ENCODE results near the gene NBPF1. TPM values are rescaled to one million over a fixed set of nuclear protein-coding genes. Genes with fewer than 3 reads are reported as not detected.

The NBPF1 gene
- total RNA-seq, 1 donor from 2014 or later = 4.9 TPM

GRCh38 chr1:16518913-16519254 lies 94.5 kb downstream of the NBPF1 start:
- intact Hi-C loops (cut with micrococcal nuclease) = loop anchor here (10.0 kb wide), 1 partner anchor 684 kb away; no protein-coding TSS in a partner anchor

DNA sequence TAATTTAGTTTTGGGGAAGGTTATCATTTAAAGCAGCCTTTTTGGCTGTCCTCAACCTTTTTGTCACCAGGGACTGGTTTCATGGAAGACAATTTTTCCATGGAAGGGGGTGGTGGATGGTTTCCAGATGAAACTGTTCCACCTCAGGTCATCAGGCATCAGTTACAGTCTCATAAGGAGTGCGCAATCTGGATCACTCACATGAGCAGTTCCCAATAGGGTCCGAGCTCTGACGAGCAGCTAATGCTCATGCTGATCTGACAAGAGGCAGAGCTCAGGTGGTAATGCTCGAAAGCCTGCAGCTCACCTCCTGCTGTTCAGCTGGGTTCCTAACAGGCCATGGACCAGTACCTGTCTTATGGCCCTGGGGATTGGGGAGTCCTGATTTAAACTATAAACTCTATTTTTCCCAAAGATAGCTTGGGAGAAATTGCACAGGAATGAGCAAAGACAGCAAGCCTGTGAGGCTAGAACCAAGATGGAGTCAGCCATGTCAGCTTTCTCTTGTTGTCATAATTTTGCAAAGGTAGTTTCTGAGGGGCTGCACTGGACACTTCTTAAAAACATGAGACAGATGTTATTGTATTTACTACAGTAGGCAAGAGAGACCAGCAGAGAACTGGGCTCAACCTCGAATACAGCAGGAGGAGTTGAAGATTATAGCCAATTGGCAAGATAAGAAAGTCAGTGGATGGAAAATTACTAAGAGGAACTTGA lies 96.5 kb downstream of the NBPF1 start:
- intact Hi-C loops (cut with micrococcal nuclease) = loop anchor here (10.0 kb wide), 1 partner anchor 682 kb away; no protein-coding TSS in a partner anchor

- intact Hi-C loops (cut with micrococcal nuclease) = loop anchor here (1.0 to 10.0 kb wide), 2 partner anchors 147 to 680 kb away; partner anchors contain the start of gene SZRD1
Observed at GRCh38 chr1:16514107-16515055, 99.0 kb downstream of the NBPF1 start, which contains the start of gene RNU1-1. TSS of gene RNU1-1 (minus strand) at chr1:16514285.

GRCh38 chr1:16513412-16514106 lies 99.8 kb downstream of the NBPF1 start:
- intact Hi-C loops (cut with micrococcal nuclease) = loop anchor here (1.0 to 10.0 kb wide), 4 partner anchors 146 to 679 kb away; partner anchors contain the start of gene SZRD1

- intact Hi-C loops (cut with micrococcal nuclease) = loop anchor here (2.0 to 10.0 kb wide), 3 partner anchors 384 to 678 kb away; no protein-coding TSS in a partner anchor
Observed at GRCh38 chr1:16512624-16513411, 100.5 kb downstream of the NBPF1 start.

Other genes starting within 250 kb of the NBPF1 start
- gene SZRD1, start 246.3 kb downstream of the NBPF1 start, total RNA-seq = 179 and 189 TPM in 2 replicates
- gene SPATA21, start 176.1 kb downstream of the NBPF1 start, total RNA-seq = 0.12 TPM in 1 of 2 replicates, not detected in the other
- 150 and 154 TPM in 2 replicates for gene NECAP2, start 172.8 kb downstream of the NBPF1 start, total RNA-seq
- 2,156 and 2,251 TPM in 2 replicates for gene RNU1-1, start 99.3 kb downstream of the NBPF1 start, total RNA-seq
- 2,156 and 2,251 TPM in 2 replicates for gene RNU1-3, start 53.4 kb upstream of the NBPF1 start, total RNA-seq
- 2,156 and 2,251 TPM in 2 replicates for gene RNU1-4, start 127.0 kb upstream of the NBPF1 start, total RNA-seq

Measured in T-helper 1 cell treated with Interleukin-12 subunit alpha and Interleukin-12 subunit beta and Interleukin-4 antibody, amounts not matched to agents 30 ng/mL and 1 ng/mL, for 36 hours (primary cell).